RCC 7860 (cell line): Measurements from ENCODE around the gene DSTYK.

Source experiments
- DNase-seq: peaks from one replicate; pipeline ENCODE4 v3.0.0-alpha.2; 2015; ENCODE audit warnings: low spot score
- FAIRE-seq: peaks from 2 replicates; lab custom pipeline; 2012; peaks lifted over from hg19 to GRCh38; lab: Jason Lieb, UNC

Gene DSTYK

GRCh38 chr1:205211169-205211838 is at the start of gene DSTYK:
TSS of gene DSTYK (minus strand) at chr1:205211702. CDS start at chr1:205211535, 167 bp downstream.
- FAIRE-seq, result peak; percentile 37

GRCh38 chr1:205259998-205260397 is 48.5 kb upstream of the DSTYK start:
- FAIRE-seq, result no peak

More at GRCh38 chr1:205211169-205211838, at the start of gene DSTYK:
- peak; percentile 88 for DNase-seq

GRCh38 chr1:205259324-205259832 is 47.9 kb upstream of the DSTYK start:
- FAIRE-seq (no peak), DNase-seq (no peak)

More at GRCh38 chr1:205259998-205260397, 48.5 kb upstream of the DSTYK start:
- DNase-seq, result no peak

GRCh38 chr1:205258719-205259118 is 47.2 kb upstream of the DSTYK start:
- FAIRE-seq (no peak), DNase-seq (peak; percentile 56)

- no peak for FAIRE-seq
- DNase-seq, result peak; percentile 17
Measured at GRCh38 chr1:205258261-205258691, 46.8 kb upstream of the DSTYK start.

- FAIRE-seq (no peak), DNase-seq (no peak)
Measured at GRCh38 chr1:205257735-205258134, 46.2 kb upstream of the DSTYK start.

GRCh38 chr1:205256951-205257625 is 45.6 kb upstream of the DSTYK start:
- no peak for DNase-seq
- no peak for FAIRE-seq

- DNase-seq, result peak; percentile 64
- no peak for FAIRE-seq
Measured at GRCh38 chr1:205255941-205256780, 44.7 kb upstream of the DSTYK start.

- FAIRE-seq, result no peak
- DNase-seq, result no peak
Measured at GRCh38 chr1:205251576-205251975, 40.1 kb upstream of the DSTYK start.

- DNase-seq, result no peak
- no peak for FAIRE-seq
Measured at GRCh38 chr1:205250699-205251098, 39.2 kb upstream of the DSTYK start.

GRCh38 chr1:205249651-205250050 is 38.1 kb upstream of the DSTYK start:
- FAIRE-seq (no peak), DNase-seq (no peak)

GRCh38 chr1:205248793-205249601 is 37.5 kb upstream of the DSTYK start:
- FAIRE-seq (no peak), DNase-seq (no peak)

- DNase-seq (no peak), FAIRE-seq (no peak)
Measured at GRCh38 chr1:205247130-205247921, 35.8 kb upstream of the DSTYK start.

GRCh38 chr1:205246351-205247119 is 35.0 kb upstream of the DSTYK start:
- DNase-seq, result no peak
- FAIRE-seq, result no peak

GRCh38 chr1:205245096-205245495 is 33.6 kb upstream of the DSTYK start:
- no peak for DNase-seq
- FAIRE-seq, result no peak

- FAIRE-seq (no peak), DNase-seq (no peak)
Measured at GRCh38 chr1:205244384-205244783, 32.9 kb upstream of the DSTYK start.

GRCh38 chr1:205243350-205244191 is 32.1 kb upstream of the DSTYK start:
- FAIRE-seq, result no peak
- DNase-seq, result no peak
